T47D (cell line): ENCODE data around the gene SDF2L1.
"Not testable (repeated sequence)": the region's sequence is repeated elsewhere in the genome, so short reads cannot be mapped to it uniquely, and the experiment has no call there.

Source experiments
- DNase-seq, 2 experiments: peaks; one replicate each; pipeline versions ENCODE4 v3.0.0 to v3.0.0-alpha.2; 2011 to 2012; ENCODE audit warnings: low read depth in 1 of 2, low spot score in 1 of 2
- JUND ChIP-seq: IDR thresholded peaks from 2 replicates; pipeline ENCODE4 v1.6.1; 2012; ENCODE audit warnings: low read depth
- in situ Hi-C: cut with HindIII; loops from 2 replicates; pipeline ENCODE4 v1.10.0; 2016; ENCODE audit warnings: low sequenced_read_pairs, low pct_unique_long_range_greater_than_20kb

The SDF2L1 gene

DNA sequence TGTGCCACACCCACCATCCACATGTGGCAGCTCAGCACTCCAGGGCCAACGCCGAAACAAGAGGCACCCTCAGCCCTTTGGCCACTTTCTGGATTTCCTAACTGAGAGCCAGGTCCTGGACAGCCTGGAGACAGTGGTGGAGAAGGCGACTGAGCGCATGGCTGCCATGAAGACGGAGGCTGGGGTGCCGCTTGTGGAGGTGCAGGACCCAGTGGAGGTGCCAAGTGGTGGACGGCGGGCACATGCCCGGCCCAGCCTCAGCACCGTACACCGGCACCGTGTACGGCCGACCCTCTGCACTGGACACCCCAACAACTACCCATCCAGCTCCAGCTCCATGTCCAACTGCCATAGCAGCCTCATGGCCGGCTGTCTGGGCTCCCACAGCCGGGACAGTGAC, 8.0 kb upstream of the SDF2L1 start:
- no peak for TF ChIP-seq JUND
- no peak for DNase-seq
- in situ Hi-C loops = no loop called here

DNA sequence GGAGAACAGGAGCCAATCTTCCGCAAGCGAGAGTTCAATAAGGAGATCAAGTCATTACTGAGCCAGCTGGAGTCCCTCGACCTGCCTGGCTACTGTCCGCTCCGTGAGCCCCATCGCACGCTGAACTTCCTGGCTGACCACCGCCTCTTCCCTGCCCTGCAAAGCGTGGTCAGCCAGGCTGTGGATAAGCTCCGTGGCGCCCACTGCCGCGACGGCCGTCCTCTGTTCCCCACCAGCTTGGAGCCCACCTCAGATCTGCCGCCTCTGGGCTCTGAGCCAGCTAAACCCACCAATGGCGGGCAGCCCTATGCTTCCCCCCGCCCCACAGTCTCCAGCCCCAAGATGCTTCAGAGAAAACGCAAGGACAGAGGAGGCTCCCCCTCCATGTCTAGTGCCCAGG, 7.3 kb upstream of the SDF2L1 start:
- TF ChIP-seq JUND = no peak
- in situ Hi-C loops = no loop called here
- no peak for DNase-seq

DNA sequence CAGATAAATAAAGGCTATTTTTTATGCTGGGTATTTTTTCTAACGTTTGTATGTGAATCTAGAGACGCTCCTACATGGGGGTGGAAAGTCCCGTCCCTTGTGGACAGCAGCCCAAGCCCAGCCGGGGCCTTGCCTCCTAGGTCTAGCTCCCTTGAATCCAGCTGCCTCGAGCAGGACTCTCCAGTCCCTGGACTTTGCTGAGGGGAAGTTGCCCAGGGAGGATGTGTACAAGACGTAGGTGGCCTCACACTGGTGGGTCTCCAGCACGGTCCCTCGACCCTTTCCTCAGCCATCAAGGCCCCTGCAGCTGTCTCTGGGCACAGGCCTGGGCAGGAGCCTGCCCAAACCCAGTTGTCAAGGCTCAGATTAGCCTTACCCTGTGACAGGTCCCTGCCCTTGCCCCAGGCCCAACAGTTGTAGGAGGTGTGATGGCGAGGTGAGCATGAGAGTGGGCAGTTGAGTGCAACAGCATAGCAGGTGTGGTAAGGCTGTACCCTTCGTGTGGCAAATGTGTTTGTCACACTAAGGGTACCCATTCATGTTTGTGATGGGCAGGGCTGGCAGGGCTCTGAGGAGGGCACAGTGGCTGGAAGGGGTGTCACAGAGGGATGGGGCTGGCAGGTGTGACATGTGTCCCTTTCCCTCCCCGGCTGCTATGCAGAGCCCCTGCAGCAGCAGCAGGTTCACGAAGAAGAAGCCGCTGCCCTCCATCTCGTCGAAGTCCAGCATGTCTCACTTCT, 6.2 kb upstream of the SDF2L1 start:
- DNase-seq = no peak
- in situ Hi-C loops = no loop called here
- TF ChIP-seq JUND = no peak

DNA sequence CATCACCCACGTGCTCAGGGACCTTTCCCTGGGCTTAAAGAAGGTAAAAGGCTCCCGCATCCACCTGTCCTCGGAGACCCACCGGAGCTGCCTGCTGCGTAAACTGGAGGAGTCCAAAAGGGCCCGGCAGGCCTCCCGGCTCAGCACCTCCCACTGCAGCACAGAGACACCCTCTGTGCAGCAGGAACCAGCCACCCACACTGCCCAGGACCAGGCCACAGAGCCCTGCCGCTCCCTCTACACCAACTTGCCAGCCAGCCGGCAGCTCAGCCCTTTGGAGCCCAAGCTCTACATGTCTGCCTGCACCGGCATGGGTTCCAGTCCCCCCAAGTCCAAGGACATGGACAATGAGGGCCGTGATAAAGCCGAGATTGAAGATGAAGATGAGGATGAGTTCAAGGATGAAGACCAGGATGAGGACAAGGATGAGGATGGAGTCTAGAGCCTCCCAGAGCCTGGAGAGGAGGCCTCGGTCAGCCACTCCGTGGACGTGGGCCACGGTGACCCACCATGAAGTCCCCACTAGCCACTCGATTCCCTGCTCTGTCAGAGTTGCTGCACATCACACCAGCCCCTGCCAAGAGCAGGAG, 5.4 kb upstream of the SDF2L1 start:
- no peak for DNase-seq
- TF ChIP-seq JUND = no peak
- in situ Hi-C loops = no loop called here

DNA sequence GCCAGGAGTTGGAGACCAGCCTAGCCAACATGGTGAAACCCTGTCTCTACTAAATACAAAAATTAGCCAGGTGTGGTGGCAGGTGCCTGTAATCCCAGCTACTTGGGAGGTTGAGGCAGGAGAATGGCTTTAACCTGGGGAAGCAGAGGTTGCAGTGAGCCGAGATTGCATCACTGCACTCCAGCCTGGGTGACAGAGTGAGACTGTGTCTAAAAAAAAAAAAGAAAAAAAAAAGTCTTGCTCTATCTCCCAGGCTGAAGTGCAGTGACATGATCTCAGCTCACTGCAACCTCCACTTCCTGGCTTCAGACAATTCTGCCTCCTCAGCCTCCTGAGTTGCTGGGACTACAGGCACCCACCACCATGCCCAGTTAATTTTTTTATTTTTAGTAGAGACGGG, 4.7 kb upstream of the SDF2L1 start:
- in situ Hi-C loops, DNase-seq: not testable (repeated sequence)

DNA sequence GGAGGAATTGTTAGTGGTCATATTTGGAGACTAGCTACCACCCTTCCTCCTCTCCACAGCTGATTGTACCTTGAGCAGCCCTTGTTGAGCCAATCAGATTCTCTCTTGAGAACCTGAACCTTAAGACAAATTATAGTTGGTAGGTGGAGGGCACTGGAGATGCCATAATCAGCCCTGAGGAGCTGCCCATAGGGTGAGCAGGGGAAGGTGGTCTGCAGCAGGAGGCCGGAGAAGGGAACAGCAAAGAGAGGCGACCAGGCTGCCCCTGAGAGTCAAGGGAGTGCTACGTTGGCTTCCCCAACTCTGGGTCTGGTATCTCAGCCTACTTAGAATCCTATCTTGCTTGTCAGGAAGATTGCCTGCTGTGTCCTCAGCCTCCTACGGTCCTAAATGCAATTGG, 2.7 kb upstream of the SDF2L1 start:
- in situ Hi-C loops = no loop called here
- no peak for TF ChIP-seq JUND
- DNase-seq = no peak

DNA sequence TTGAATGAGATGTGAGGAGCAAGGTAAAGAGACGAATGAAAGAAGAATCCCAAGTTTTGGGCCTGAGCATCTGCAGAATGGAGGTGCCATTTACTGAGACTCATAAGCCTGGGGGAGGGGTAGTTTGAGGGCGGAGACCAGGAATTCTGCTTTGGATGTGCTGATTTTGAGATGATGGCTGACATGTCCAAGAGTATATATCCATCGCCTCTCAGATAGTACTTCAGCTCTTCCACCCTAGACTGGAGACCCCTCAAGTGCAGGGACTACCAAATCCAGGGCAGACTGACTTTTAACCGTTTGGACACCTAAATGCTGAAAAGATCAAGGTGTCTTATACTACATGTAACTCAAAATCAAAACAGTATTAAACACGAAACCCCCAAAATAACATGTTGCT, 1.3 kb upstream of the SDF2L1 start:
- in situ Hi-C loops = no loop called here
- TF ChIP-seq JUND = no peak
- no peak for DNase-seq

DNA sequence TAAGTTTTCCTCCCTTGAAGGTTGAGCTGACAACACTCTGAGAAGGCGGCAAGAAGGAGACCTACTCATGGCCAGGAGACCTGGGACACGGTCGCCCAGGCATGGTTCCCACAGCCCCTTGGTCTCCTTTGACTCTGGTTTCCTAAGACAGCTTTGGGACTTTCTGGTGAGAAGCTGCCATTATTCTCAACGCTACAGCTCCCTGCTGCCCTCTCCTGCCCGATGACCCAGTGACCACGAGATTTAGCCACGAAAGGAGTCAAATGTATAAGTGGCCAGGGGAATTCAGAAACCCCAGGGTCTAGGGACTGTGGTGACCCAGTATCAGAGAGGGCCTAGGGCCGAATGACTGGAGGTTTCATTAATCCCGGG, 699 bp upstream of the SDF2L1 start:
- TF ChIP-seq JUND = no peak

DNA sequence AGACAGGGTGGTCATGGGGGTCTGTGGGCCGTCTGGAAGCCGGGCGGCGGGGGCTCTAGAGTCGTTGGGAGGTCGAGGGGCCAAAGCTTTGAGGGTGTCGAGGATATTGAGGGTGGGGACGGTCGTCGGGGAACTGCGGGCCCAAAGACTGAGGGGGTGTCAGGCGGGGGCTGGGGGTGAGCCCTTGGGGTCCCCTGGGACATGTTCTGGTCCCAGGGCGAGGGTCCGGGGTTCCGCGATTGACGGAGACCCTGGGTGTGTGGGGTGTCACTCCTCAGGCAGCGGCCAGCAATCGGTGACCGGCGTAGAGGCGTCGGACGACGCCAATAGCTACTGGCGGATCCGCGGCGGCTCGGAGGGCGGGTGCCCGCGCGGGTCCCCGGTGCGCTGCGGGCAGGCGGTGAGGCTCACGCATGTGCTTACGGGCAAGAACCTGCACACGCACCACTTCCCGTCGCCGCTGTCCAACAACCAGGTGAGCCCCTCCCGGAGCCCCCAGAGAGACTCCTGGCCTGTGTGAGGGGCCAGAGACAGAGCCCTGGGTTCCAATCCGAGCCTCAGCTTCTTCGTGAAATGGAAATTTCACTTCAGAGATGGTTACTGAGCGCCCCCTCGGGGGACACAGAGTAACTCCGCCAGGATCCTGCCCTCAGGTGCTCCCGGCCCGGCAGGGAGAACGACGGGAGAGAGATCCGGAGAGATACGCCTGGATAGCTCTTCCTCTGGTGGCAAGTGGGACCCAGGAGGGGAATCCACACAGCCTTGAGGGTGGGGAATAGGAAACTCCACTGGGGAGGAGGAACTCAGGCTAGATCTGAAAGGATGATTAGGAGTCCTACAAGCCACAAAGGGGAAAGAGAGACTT, 714 bp downstream of the SDF2L1 start:
- TF ChIP-seq JUND = no peak
- peak in 1 of 2 experiments; percentile 75 for DNase-seq
- in situ Hi-C loops = no loop called here

More for the DNA sequence above, 699 bp upstream of the SDF2L1 start:
- in situ Hi-C loops = no loop called here
- peak in 1 of 2 experiments; percentile 67 for DNase-seq

DNA sequence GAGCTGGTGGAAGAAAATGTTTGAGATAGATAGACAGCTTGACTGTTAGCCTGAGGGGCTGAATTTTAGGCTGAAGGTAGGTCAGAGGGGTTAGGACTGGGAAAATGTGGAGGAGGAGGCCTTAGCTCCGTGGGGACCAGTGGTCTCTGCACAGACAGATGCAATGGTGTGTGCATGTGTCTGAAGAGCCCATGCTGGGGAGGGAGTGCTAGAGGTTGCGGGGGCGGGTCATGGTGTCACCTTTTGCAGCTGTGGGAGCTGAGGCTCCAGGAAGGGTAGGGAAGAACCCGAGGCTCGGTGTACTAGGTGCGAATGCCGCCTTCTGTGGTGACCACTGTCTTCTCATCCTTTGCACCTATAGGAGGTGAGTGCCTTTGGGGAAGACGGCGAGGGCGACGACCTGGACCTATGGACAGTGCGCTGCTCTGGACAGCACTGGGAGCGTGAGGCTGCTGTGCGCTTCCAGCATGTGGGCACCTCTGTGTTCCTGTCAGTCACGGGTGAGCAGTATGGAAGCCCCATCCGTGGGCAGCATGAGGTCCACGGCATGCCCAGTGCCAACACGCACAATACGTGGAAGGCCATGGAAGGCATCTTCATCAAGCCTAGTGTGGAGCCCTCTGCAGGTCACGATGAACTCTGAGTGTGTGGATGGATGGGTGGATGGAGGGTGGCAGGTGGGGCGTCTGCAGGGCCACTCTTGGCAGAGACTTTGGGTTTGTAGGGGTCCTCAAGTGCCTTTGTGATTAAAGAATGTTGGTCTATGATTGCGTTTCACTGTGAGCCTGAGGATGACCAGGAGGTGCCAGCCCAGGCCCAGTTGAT, 1.6 kb downstream of the SDF2L1 start:
- DNase-seq = no peak
- TF ChIP-seq JUND = no peak
- in situ Hi-C loops = no loop called here

DNA sequence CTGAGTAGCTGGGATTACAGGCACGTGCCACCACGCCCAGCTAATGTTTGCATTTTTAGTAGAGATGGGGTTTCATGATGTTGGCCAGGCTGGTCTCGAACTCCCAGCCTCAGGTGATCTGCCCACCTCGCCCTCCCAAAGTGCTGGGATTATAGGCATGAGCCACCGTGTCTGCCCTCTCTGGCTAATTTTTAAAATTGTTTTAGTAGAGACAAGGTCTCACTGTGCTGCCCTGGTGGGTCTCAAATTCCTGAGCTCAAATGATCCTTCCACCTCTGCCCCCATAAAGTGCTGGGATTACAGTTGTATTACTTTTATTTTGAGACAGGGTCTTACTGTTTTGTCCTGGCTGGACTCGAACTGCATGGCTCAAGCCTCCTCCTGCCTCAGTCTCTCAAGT, 3.4 kb downstream of the SDF2L1 start:
- DNase-seq, in situ Hi-C loops: not testable (repeated sequence)
